Stimulated activated CD4-positive, alpha-beta T cell treated with anti-CD3 and anti-CD28 coated beads, TNF-alpha, amount 100 ng/mL, for 24 hours (primary cell): ENCODE results near the gene ROBO1.
"Not testable (repeated sequence)": the region's sequence is repeated elsewhere in the genome, so short reads cannot be mapped to it uniquely, and the experiment has no call there.

Source experiments
- DNase-seq, 3 experiments: peaks; one replicate each; pipeline ENCODE4 v3.0.0-alpha.2; 2020; ENCODE audit warnings: low read depth in 3 of 3

ROBO1 gene

GRCh38 chr3:79314544-79314943 lies 453.3 kb downstream of the ROBO1 start:
- no peak for DNase-seq

GRCh38 chr3:79310016-79310415 lies 457.8 kb downstream of the ROBO1 start:
- DNase-seq, result no peak

- no peak for DNase-seq
Measured at GRCh38 chr3:79306934-79307570, 460.7 kb downstream of the ROBO1 start.

GRCh38 chr3:79299949-79300635 lies 467.7 kb downstream of the ROBO1 start:
- DNase-seq, result not testable (repeated sequence)

- no peak for DNase-seq
Measured at GRCh38 chr3:79297245-79297960, 470.4 kb downstream of the ROBO1 start.

- no peak for DNase-seq
Measured at GRCh38 chr3:79286882-79287281, 480.9 kb downstream of the ROBO1 start.

GRCh38 chr3:79285871-79286270 lies 481.9 kb downstream of the ROBO1 start:
- DNase-seq, result no peak

- no peak for DNase-seq
Measured at GRCh38 chr3:79285380-79285779, 482.4 kb downstream of the ROBO1 start.

GRCh38 chr3:79284781-79285180 lies 483.0 kb downstream of the ROBO1 start:
- DNase-seq, result no peak

- DNase-seq, result no peak
Measured at GRCh38 chr3:79278681-79279080, 489.1 kb downstream of the ROBO1 start.

- DNase-seq, result no peak
Measured at GRCh38 chr3:79268422-79268821, 499.4 kb downstream of the ROBO1 start.

GRCh38 chr3:79264892-79265291 lies 502.9 kb downstream of the ROBO1 start:
- DNase-seq, result no peak

GRCh38 chr3:79263423-79263822 lies 504.4 kb downstream of the ROBO1 start:
- DNase-seq, result no peak

- DNase-seq, result no peak
Measured at GRCh38 chr3:79258479-79258878, 509.3 kb downstream of the ROBO1 start.

GRCh38 chr3:79257791-79258190 lies 510.0 kb downstream of the ROBO1 start:
- no peak for DNase-seq

GRCh38 chr3:79255702-79256101 lies 512.1 kb downstream of the ROBO1 start:
- no peak for DNase-seq

- no peak for DNase-seq
Measured at GRCh38 chr3:79255292-79255691, 512.5 kb downstream of the ROBO1 start.

GRCh38 chr3:79253704-79254103 lies 514.1 kb downstream of the ROBO1 start:
- DNase-seq, result no peak

- DNase-seq, result no peak
Measured at GRCh38 chr3:79253271-79253670, 514.5 kb downstream of the ROBO1 start.

GRCh38 chr3:79250746-79251145 lies 517.1 kb downstream of the ROBO1 start:
- no peak for DNase-seq

- DNase-seq, result no peak
Measured at GRCh38 chr3:79249701-79250100, 518.1 kb downstream of the ROBO1 start.

- no peak for DNase-seq
Measured at GRCh38 chr3:79247725-79248043, 520.1 kb downstream of the ROBO1 start.
